PFSK-1 (cell line): ENCODE measurements around the gene MS4A4A.

Experiments used
- FOXP2 ChIP-seq: optimal IDR thresholded peaks from 2 replicates; pipeline ENCODE3; 2011; ENCODE audit warnings: borderline replicate concordance, control low read depth, inconsistent platforms; ENCODE audit not compliant: insufficient read depth; ENCODE audit errors: extremely low read length, extremely low read depth
- POLR2AphosphoS5 ChIP-seq: IDR thresholded peaks from 2 replicates; pipeline ENCODE4 v1.6.1; 2012; ENCODE audit warnings: low read depth, mild to moderate bottlenecking, control low read depth, low read length, moderate library complexity

DNA sequence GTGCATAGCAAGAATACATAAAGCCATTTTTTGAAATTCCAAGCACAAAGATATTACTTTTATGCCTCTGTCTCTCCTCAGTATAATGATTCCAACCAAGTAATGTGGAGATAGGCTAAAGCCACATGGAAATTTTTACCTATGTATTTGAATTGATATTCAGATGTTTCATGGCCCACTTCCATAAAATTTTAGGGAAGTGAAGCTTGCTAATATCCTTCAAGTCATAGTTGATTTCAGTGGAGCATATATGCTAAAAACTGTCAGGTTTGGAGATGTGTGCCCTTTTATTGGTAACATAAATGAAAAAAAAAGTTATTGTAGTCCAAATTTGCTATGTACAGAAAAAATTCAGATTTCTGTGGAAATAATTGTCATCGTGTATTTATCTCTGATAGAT, 49.8 kb upstream of the MS4A4A start:
- TF ChIP-seq POLR2AphosphoS5: no peak
- TF ChIP-seq FOXP2: no peak
